Lower leg skin (tissue), 3 donors: Measurements from ENCODE around the gene ZSCAN25.

Experiments used
- CTCF ChIP-seq, 3 donors: fragments of 450-650 bp; IDR thresholded peaks; one replicate each; pipeline ENCODE4 v1.5.1; 2016; ENCODE audit warnings: antibody characterized with exemption in 3 of 3, mild to moderate bottlenecking in 3 of 3, moderate library complexity in 2 of 3
- POLR2A ChIP-seq, 2 donors: fragments of 450-650 bp; IDR thresholded peaks; one replicate each; pipeline ENCODE4 v1.6.1; 2016 to 2017; ENCODE audit warnings: antibody characterized with exemption in 2 of 2, mild to moderate bottlenecking in 1 of 2, moderate library complexity in 1 of 2

DNA sequence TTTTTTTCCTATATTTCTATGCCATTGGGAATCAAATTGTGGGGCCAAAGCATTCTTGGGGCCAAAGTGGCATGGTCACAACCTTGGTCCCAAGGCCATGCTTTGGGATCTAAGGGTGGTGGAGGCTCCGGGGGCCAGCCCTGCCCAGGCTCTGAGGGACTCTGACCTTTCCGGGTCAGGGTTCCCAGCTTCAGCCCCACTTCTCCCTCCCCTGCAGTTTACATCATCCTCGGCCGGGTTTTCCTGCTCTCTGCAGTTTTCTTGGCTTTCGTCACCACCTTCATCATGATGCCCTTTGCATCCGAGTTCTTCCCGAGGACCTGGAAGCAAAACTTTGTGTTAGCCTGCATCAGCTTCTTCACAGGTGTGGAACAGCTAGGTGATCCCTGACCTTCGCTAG lies 10.2 kb upstream of the ZSCAN25 start:
- no peak for TF ChIP-seq POLR2A (IDR thresholded peaks at IDR 0.05)
- TF ChIP-seq CTCF (IDR thresholded peaks at IDR 0.05) = no peak
